GM19193 (cell line): Measurements from ENCODE around the gene KANK3.

Experiments used
- POLR2A ChIP-seq: IDR thresholded peaks from 4 replicates; pipeline ENCODE4 v1.6.1; 2011; ENCODE audit not compliant: insufficient read depth, insufficient read length; ENCODE audit errors: extremely low read depth

The KANK3 gene

GRCh38 chr19:8321067-8321985 is 21.7 kb downstream of the KANK3 start, which contains the start of the genes NDUFA7 and RPS28:
Gene NDUFA7, minus strand, starts transcription at chr19:8321375. Its CDS starts 17 bp downstream, at chr19:8321358.
Gene RPS28, plus strand, starts transcription at chr19:8321496. Its CDS starts 35 bp downstream, at chr19:8321531.
- TF ChIP-seq POLR2A, result peak; percentile 95

- TF ChIP-seq POLR2A, result no peak
Measured at GRCh38 chr19:8320564-8321066, 22.4 kb downstream of the KANK3 start.

GRCh38 chr19:8319807-8320520 is 23.1 kb downstream of the KANK3 start:
- no peak for TF ChIP-seq POLR2A

- TF ChIP-seq POLR2A, result no peak
Measured at GRCh38 chr19:8316351-8317125, 26.5 kb downstream of the KANK3 start.

- TF ChIP-seq POLR2A, result no peak
Measured at GRCh38 chr19:8311461-8312260, 31.4 kb downstream of the KANK3 start.

- no peak for TF ChIP-seq POLR2A
Measured at GRCh38 chr19:8310342-8311055, 32.6 kb downstream of the KANK3 start.

- no peak for TF ChIP-seq POLR2A
Measured at GRCh38 chr19:8308891-8309291, 34.2 kb downstream of the KANK3 start.

- peak; percentile 84 for TF ChIP-seq POLR2A
Measured at GRCh38 chr19:8307965-8308866, 34.8 kb downstream of the KANK3 start, which contains the start of gene CD320. Gene CD320, minus strand, starts transcription at chr19:8308358. Its CDS starts 68 bp downstream, at chr19:8308290.

GRCh38 chr19:8307400-8307964 is 35.6 kb downstream of the KANK3 start:
- TF ChIP-seq POLR2A, result no peak

GRCh38 chr19:8306235-8307054 is 36.6 kb downstream of the KANK3 start:
- no peak for TF ChIP-seq POLR2A

- TF ChIP-seq POLR2A, result no peak
Measured at GRCh38 chr19:8305798-8306197, 37.3 kb downstream of the KANK3 start.
